ENCODE results near the gene LCP2. TPM values are rescaled to one million over a fixed set of nuclear protein-coding genes. Genes with fewer than 3 reads are reported as not detected.

The LCP2 gene
- total RNA-seq, 1 experiment from 2014 or later: 0.36 TPM

DNA sequence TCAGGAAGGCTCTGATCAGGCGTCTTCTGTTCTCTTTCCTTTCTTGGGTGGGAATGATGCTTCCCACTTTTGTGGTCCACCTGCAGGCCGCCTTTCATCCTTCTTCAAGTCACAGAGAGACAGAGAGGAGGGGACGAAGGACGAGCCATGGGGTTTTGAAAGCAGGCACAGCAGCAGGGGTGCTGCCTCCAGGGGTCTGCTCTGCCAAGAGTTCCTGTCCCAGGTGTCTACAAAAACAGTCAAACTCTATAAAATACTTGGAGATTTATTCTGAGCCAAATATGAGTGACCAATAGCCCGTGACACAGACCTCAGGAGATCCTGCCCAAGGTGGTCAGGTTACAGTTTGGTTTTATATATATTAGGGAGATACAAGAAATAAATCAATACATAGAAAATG lies 34.5 kb upstream of the LCP2 start:
- ChIA-PET CTCF (no interaction called here), POLR2A (interaction anchor here (0.7 kb wide), 1 partner anchor 136 kb away, joined by 3 read pairs; no protein-coding TSS in a partner anchor)
- Histone ChIP-seq H3K27me3 (ENCODE audit: control insufficient read depth, insufficient read depth, low read length) (peaks cover 5% of the 10 kb centered on the region; the same call in 1 of the 2 replicates), H3K36me3 (ENCODE audit: control insufficient read depth, insufficient read depth, low read length) (no peaks in the 10 kb centered on the region), H3K4me3 (ENCODE audit: low read depth in 2 of 2, low read length in 2 of 2) (no peak overlapping the region), H3K27ac (ENCODE audit: low read length) (no peak overlapping the region), H3K4me1 (ENCODE audit: control insufficient read depth, insufficient read depth, low read length) (no peaks in the 10 kb centered on the region), H3K9me3 (ENCODE audit: control insufficient read depth, insufficient read depth, low read depth, low read length) (no peaks in the 10 kb centered on the region)
- no peak for DNase-seq (ENCODE audit: low read depth, low spot score)
- TF ChIP-seq, protein P1, sequence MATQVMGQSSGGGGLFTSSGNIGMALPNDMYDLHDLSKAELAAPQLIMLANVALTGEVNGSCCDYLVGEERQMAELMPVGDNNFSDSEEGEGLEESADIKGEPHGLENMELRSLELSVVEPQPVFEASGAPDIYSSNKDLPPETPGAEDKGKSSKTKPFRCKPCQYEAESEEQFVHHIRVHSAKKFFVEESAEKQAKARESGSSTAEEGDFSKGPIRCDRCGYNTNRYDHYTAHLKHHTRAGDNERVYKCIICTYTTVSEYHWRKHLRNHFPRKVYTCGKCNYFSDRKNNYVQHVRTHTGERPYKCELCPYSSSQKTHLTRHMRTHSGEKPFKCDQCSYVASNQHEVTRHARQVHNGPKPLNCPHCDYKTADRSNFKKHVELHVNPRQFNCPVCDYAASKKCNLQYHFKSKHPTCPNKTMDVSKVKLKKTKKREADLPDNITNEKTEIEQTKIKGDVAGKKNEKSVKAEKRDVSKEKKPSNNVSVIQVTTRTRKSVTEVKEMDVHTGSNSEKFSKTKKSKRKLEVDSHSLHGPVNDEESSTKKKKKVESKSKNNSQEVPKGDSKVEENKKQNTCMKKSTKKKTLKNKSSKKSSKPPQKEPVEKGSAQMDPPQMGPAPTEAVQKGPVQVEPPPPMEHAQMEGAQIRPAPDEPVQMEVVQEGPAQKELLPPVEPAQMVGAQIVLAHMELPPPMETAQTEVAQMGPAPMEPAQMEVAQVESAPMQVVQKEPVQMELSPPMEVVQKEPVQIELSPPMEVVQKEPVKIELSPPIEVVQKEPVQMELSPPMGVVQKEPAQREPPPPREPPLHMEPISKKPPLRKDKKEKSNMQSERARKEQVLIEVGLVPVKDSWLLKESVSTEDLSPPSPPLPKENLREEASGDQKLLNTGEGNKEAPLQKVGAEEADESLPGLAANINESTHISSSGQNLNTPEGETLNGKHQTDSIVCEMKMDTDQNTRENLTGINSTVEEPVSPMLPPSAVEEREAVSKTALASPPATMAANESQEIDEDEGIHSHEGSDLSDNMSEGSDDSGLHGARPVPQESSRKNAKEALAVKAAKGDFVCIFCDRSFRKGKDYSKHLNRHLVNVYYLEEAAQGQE (IDR thresholded peaks at IDR 0.05; ENCODE audit: insufficient read depth in 1 of 2, low read depth in 2 of 2, low read length in 1 of 2): no peak
- no peak for TF ChIP-seq TCF7L2 (IDR thresholded peaks at IDR 0.05; ENCODE audit: low read depth, low read length)
- TF ChIP-seq, protein P2, sequence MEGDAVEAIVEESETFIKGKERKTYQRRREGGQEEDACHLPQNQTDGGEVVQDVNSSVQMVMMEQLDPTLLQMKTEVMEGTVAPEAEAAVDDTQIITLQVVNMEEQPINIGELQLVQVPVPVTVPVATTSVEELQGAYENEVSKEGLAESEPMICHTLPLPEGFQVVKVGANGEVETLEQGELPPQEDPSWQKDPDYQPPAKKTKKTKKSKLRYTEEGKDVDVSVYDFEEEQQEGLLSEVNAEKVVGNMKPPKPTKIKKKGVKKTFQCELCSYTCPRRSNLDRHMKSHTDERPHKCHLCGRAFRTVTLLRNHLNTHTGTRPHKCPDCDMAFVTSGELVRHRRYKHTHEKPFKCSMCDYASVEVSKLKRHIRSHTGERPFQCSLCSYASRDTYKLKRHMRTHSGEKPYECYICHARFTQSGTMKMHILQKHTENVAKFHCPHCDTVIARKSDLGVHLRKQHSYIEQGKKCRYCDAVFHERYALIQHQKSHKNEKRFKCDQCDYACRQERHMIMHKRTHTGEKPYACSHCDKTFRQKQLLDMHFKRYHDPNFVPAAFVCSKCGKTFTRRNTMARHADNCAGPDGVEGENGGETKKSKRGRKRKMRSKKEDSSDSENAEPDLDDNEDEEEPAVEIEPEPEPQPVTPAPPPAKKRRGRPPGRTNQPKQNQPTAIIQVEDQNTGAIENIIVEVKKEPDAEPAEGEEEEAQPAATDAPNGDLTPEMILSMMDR (IDR thresholded peaks at IDR 0.05): no peak
- no peak for TF ChIP-seq POLR2AphosphoS5 (IDR thresholded peaks at IDR 0.05; ENCODE audit: low read depth, low read length)
- TF ChIP-seq SIN3A (IDR thresholded peaks at IDR 0.05; ENCODE audit: borderline replicate concordance, insufficient read depth, low read depth, low read length): no peak
- no TSS peak for BruUV-seq (replicated peaks)
- in situ Hi-C loops (cut with HindIII; ENCODE audit: low pct_unique_long_range_greater_than_20kb, low sequenced_read_pairs): no loop called here
- intact Hi-C loops (cut with micrococcal nuclease; ENCODE audit: unreplicated experiment): no loop called here
- ATAC-seq: no peak

DNA sequence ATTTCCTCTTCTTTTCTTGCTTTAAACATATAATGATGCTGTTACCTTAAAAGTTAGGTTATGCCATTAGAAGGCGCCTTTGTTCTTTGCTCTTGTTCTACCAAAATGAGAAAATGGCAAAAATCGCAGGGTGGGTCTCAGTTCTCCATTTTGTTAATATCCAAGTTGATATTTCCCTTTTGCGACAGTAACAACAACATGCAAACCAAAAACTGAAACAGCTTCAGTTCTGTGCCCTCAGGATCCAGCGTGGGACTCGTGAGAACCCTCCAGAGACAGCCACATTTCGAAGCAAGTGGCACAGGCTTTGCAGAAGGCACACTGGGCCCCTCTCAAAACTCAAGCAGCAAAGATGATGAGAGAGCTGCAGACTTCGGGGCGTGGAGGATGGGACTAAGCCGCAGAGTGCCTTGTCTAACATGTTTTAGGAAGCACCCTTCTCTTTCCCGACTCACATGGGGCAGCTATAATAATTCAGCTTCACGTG lies 33.0 kb upstream of the LCP2 start:
- in situ Hi-C loops (cut with HindIII; ENCODE audit: low pct_unique_long_range_greater_than_20kb, low sequenced_read_pairs): no loop called here
- CTCF ChIA-PET: no interaction called here
- no peak for TF ChIP-seq POLR2AphosphoS5 (IDR thresholded peaks at IDR 0.05; ENCODE audit: low read depth, low read length)
- TF ChIP-seq, protein P1 (IDR thresholded peaks at IDR 0.05; ENCODE audit: insufficient read depth in 1 of 2, low read depth in 2 of 2, low read length in 1 of 2): no peak
- no peak for TF ChIP-seq TCF7L2 (IDR thresholded peaks at IDR 0.05; ENCODE audit: low read depth, low read length)
- no peak for TF ChIP-seq SIN3A (IDR thresholded peaks at IDR 0.05; ENCODE audit: borderline replicate concordance, insufficient read depth, low read depth, low read length)
- TF ChIP-seq, protein P2 (IDR thresholded peaks at IDR 0.05): no peak
- DNase-seq (ENCODE audit: low read depth, low spot score): no peak
- no peak overlapping the region for H3K4me3 ChIP-seq (ENCODE audit: low read depth in 2 of 2, low read length in 2 of 2)
- intact Hi-C loops (cut with micrococcal nuclease; ENCODE audit: unreplicated experiment): no loop called here
- H3K27me3 ChIP-seq (ENCODE audit: control insufficient read depth, insufficient read depth, low read length): peaks cover 5% of the 10 kb centered on the region; the same call in 1 of the 2 replicates
- no peak for ATAC-seq
- H3K36me3 ChIP-seq (ENCODE audit: control insufficient read depth, insufficient read depth, low read length): no peaks in the 10 kb centered on the region
- H3K9me3 ChIP-seq (ENCODE audit: control insufficient read depth, insufficient read depth, low read depth, low read length): no peaks in the 10 kb centered on the region
- POLR2A ChIA-PET: no interaction called here
- no peak overlapping the region for H3K27ac ChIP-seq (ENCODE audit: low read length)
- no TSS peak for BruUV-seq (replicated peaks)
- no peaks in the 10 kb centered on the region for H3K4me1 ChIP-seq (ENCODE audit: control insufficient read depth, insufficient read depth, low read length)

Measured in Panc1 (cell line).